ENCODE data around the gene CFAP97. TPM values are rescaled to one million over a fixed set of nuclear protein-coding genes. Genes with fewer than 3 reads are reported as not detected.

The CFAP97 gene
- total and polyA plus RNA-seq, 8 donors, result 4.8 to 39.8 (median 14.9) TPM

- intact Hi-C loops (cut with DNase I; ENCODE audit: low total_unique reads), result no loop called here
- no peak for DNase-seq
- 67 to 75% (median 70%) methylated on average over 4 of the region's 4 CpGs for WGBS, 5 donors
- H3K9me3 ChIP-seq, result no peaks in the 10 kb centered on the region
- peaks cover 0 to 15% (median 0%) of the 10 kb centered on the region in 4 donors for H3K4me1 ChIP-seq
- H3K36me3 ChIP-seq, result peaks cover 3 to 48% (median 35%) of the 10 kb centered on the region in 4 donors
- no peak overlapping the region for H3K4me3 ChIP-seq
- no peaks in the 10 kb centered on the region for H3K27me3 ChIP-seq
- no peak for TF ChIP-seq POLR2AphosphoS5 (IDR thresholded peaks at IDR 0.05)
- no peak for TF ChIP-seq POLR2A (IDR thresholded peaks at IDR 0.05)
- TF ChIP-seq EP300 (IDR thresholded peaks at IDR 0.05), result no peak
- no peak for TF ChIP-seq CTCF (IDR thresholded peaks at IDR 0.05)
- no peak overlapping the region for H3K27ac ChIP-seq
Measured at GRCh38 chr4:185189606-185190305, 14.0 kb downstream of the CFAP97 start.

GRCh38 chr4:185186769-185187168 is 17.0 kb downstream of the CFAP97 start:
- H3K27me3 ChIP-seq, result no peaks in the 10 kb centered on the region
- no peak for TF ChIP-seq EP300 (IDR thresholded peaks at IDR 0.05)
- no peak for TF ChIP-seq CTCF (IDR thresholded peaks at IDR 0.05)
- no peak for TF ChIP-seq POLR2A (IDR thresholded peaks at IDR 0.05)
- no peak for TF ChIP-seq POLR2AphosphoS5 (IDR thresholded peaks at IDR 0.05)
- peaks cover 3 to 43% (median 35%) of the 10 kb centered on the region in 4 donors for H3K36me3 ChIP-seq
- no peak for DNase-seq
- intact Hi-C loops (cut with DNase I; ENCODE audit: low total_unique reads), result no loop called here
- no peak overlapping the region for H3K4me3 ChIP-seq
- H3K4me1 ChIP-seq, result peaks cover 0 to 27% (median 4%) of the 10 kb centered on the region in 4 donors
- no peak overlapping the region for H3K27ac ChIP-seq
- H3K9me3 ChIP-seq, result no peaks in the 10 kb centered on the region
- 45 to 62% (median 53%) methylated on average over 3 of the region's 3 CpGs for WGBS, 5 donors

GRCh38 chr4:185183622-185184281 is 20.0 kb downstream of the CFAP97 start:
- intact Hi-C loops (cut with DNase I; ENCODE audit: low total_unique reads), result no loop called here
- Histone ChIP-seq H3K4me1 (peaks cover 0 to 27% (median 6%) of the 10 kb centered on the region in 4 donors), H3K4me3 (no peak overlapping the region), H3K36me3 (peaks cover 0 to 21% (median 20%) of the 10 kb centered on the region in 4 donors), H3K27ac (peak overlapping the region in 1 of 5 donors; percentile 10), H3K9me3 (no peaks in the 10 kb centered on the region), H3K27me3 (no peaks in the 10 kb centered on the region)
- no peak for TF ChIP-seq POLR2A (IDR thresholded peaks at IDR 0.05)
- peak in 5 of 7 experiments; percentile 36 to 79 (median 63) for TF ChIP-seq CTCF (IDR thresholded peaks at IDR 0.05)
- peak; percentile 21 to 72 (median 47) for TF ChIP-seq POLR2AphosphoS5 (IDR thresholded peaks at IDR 0.05)
- no peak for TF ChIP-seq EP300 (IDR thresholded peaks at IDR 0.05)
- peak; percentile 90 to 95 for DNase-seq
- WGBS, 5 donors, result 40 to 48% (median 41%) methylated on average over 6 of the region's 6 CpGs

GRCh38 chr4:185182239-185182638 is 21.6 kb downstream of the CFAP97 start:
- Histone ChIP-seq H3K36me3 (peaks cover 0 to 6% (median 5%) of the 10 kb centered on the region in 4 donors), H3K27me3 (no peaks in the 10 kb centered on the region), H3K4me3 (no peak overlapping the region), H3K9me3 (no peaks in the 10 kb centered on the region), H3K4me1 (peaks cover 0 to 23% (median 6%) of the 10 kb centered on the region in 4 donors), H3K27ac (no peak overlapping the region)
- TF ChIP-seq POLR2AphosphoS5 (IDR thresholded peaks at IDR 0.05), result no peak
- no peak for TF ChIP-seq EP300 (IDR thresholded peaks at IDR 0.05)
- TF ChIP-seq CTCF (IDR thresholded peaks at IDR 0.05), result no peak
- no peak for TF ChIP-seq POLR2A (IDR thresholded peaks at IDR 0.05)
- intact Hi-C loops (cut with DNase I; ENCODE audit: low total_unique reads), result no loop called here
- no peak for DNase-seq
- 61 to 81% (median 76%) methylated on average over 2 of the region's 2 CpGs for WGBS, 5 donors

All from stomach (tissue), 9 donors.